Right lobe of liver (tissue), 4 donors: ENCODE data around the gene KRTAP2-4.

ENCODE experiments used
- CTCF ChIP-seq, 4 donors: fragments of 200-600 bp in 3 of 4; fragments of 450-650 bp in 1 of 4; IDR thresholded peaks; one replicate each; pipeline versions ENCODE4 v1.5.1 to v1.8.0; 2016 to 2022; ENCODE audit warnings: antibody characterized with exemption in 4 of 4, mild to moderate bottlenecking in 2 of 4
- POLR2A ChIP-seq: fragments of 450-650 bp; IDR thresholded peaks from one replicate; pipeline ENCODE4 v1.6.1; 2017; ENCODE audit warnings: antibody characterized with exemption, mild to moderate bottlenecking
- donor health status: DM: no; HTN: no; CAD: no.
- donor health status: DM: no; HTN: no; CAD: no.
- donor health status: DM: no; HTN: yes; CAD: no.

DNA sequence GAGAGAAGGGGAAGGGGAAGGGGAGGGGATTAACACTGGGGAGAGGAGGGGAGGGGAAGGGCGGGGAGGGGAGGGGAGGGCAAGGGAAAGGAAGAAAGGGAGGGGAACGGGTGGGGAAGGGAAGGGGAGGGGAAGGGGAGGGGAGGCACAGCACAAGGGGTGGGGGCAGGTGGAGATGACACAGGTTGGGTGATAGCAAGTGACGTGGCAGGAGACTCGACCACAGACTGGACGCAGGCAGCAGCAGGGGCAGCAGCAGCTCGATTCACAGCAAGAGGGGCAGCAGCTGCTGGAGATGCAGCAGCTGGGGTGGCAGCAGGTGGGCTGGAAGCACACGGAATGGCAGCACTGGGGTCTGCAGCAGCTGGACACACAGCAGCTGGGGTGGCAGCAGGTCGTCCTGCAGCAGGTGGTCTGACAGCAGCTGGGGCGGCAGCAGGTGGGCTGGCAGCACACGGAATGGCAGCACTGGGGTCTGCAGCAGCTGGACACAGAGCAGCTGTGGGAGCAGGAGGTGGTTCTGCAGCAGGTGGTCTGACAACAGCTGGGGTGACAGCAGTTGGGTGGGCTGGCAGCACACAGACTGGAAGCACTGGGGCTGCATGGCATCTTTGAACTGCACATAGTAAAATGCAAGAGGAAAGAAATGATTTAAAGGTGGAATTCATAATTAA lies 36.0 kb upstream of the KRTAP2-4 start, which contains the start of gene KRTAP4-16:
- TF ChIP-seq CTCF (IDR thresholded peaks at IDR 0.05) (no peak), POLR2A (no peak)
